GM19372 (cell line): Measurements from ENCODE around the gene KIF22.

Source experiments
- ATAC-seq: cut with Tn5 transposase; IDR thresholded peaks from one replicate; pipeline ENCODE4 v1.9.1; 2021; ENCODE audit warnings: mild to moderate bottlenecking, low read depth, moderate library complexity; ENCODE audit not compliant: unreplicated experiment

The KIF22 gene

GRCh38 chr16:29812754-29813643, 22.4 kb downstream of the KIF22 start:
- no peak for ATAC-seq

- no peak for ATAC-seq
These were observed 23.4 kb downstream of the KIF22 start for GRCh38 chr16:29813644-29814562.

DNA sequence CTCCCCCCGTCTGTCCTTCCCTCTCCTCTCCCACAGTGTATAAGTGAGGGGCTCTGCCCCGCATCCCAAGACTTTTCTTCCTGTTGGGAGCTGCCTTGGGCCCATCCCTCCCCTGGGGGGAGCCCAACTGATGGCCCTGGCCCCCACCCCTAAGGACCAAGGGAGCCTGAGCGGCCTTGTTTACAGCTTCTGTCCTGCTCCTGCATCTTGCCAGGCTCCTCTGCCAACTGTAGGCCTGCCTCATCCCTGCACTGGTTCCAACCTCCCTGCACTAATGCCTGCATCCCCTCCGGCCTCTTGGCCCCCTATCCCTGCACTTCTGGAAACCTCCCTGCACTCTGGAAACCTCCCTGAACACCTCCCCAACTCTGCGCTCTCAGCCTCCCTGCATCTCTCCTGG, 24.0 kb downstream of the KIF22 start:
- no peak for ATAC-seq

- ATAC-seq = no peak
These were observed 24.6 kb downstream of the KIF22 start for GRCh38 chr16:29815032-29815721.

- ATAC-seq = peak; percentile 66
These were observed 25.5 kb downstream of the KIF22 start, which contains the start of gene PAGR1 for GRCh38 chr16:29815793-29816693. TSS of gene PAGR1 (plus strand) at chr16:29816152. CDS start at chr16:29816526, 374 bp downstream.

DNA sequence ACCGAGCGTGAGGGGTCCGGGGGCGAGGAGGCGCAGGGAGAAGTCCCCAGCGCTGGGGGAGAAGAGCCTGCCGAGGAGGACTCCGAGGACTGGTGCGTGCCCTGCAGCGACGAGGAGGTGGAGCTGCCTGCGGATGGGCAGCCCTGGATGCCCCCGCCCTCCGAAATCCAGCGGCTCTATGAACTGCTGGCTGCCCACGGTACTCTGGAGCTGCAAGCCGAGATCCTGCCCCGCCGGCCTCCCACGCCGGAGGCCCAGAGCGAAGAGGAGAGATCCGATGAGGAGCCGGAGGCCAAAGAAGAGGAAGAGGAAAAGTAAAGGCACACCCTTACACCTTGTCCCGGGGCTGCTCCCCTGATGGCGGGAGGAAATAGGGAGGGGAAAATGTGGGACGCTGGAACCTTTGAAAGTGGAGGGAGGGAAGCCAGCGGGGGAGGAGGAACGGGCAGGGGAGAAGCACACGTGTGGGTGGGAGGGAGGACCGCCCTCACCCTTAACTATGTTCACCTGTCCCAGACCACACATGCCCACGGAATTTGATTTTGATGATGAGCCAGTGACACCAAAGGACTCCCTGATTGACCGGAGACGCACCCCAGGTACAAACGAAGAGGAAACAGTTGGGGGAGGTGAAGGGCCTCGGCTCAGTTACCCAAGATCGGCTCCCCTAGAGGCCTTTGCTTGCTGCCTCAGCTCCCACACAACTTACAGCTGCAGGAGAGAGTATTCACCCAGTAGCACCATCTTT, 26.3 kb downstream of the KIF22 start:
- peak; percentile 5 for ATAC-seq

- ATAC-seq = no peak
These were observed 27.5 kb downstream of the KIF22 start for GRCh38 chr16:29818082-29818481.

GRCh38 chr16:29819506-29819905, 29.0 kb downstream of the KIF22 start:
- ATAC-seq = no peak

DNA sequence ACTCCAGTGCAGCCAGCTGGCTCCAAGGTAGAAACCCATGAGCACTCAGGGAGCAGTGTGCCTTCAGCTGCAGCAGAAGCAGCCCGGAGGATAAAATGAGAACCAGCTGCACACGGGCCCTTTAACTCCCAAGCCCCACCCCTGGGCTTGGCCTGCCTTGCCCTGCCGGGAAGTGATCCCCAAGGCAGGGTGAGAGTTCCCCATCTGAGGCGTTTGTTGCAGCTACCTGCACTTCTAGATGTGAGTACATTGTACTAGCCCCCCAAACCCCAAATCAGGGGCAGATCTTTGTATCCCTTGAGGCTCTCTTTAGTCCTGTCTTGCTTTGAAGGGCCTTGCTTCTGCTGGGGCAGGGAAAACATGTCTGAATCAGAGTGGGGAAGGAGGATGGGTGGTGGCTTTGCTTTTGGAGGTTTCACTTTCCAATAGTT, 29.7 kb downstream of the KIF22 start, which contains the start of gene MVP:
TSS of gene MVP (plus strand) at position 192 of the 431 bp plus-strand sequence. CDS start 10,088 bp downstream, outside the sequence.
- ATAC-seq = no peak

GRCh38 chr16:29820730-29821642, 30.4 kb downstream of the KIF22 start:
- ATAC-seq = no peak

DNA sequence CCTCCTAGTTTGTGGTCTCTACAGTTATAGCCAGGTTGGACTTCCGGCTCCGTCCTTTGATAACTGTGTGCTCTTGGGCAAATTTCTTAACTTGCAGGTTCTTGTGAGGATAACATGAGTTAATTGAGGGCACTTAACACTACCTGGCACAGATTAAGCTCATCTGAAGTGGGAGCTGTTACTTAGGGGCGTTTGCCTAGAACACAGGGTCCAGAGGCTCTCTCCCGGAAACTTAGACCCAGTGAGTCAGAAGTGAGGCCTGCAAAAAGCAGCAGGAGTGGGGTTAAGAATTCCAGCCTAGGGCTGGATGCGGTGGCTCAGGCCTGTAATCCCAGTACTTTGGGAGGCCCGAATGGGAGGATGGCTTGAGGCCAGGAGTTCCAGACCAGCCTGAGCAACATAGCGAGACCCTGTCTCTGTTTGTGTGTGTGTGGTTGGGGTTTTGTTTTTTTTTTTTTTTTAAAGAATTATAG, 31.1 kb downstream of the KIF22 start:
- ATAC-seq = no peak

GRCh38 chr16:29824589-29825144, 34.1 kb downstream of the KIF22 start:
- ATAC-seq = no peak

DNA sequence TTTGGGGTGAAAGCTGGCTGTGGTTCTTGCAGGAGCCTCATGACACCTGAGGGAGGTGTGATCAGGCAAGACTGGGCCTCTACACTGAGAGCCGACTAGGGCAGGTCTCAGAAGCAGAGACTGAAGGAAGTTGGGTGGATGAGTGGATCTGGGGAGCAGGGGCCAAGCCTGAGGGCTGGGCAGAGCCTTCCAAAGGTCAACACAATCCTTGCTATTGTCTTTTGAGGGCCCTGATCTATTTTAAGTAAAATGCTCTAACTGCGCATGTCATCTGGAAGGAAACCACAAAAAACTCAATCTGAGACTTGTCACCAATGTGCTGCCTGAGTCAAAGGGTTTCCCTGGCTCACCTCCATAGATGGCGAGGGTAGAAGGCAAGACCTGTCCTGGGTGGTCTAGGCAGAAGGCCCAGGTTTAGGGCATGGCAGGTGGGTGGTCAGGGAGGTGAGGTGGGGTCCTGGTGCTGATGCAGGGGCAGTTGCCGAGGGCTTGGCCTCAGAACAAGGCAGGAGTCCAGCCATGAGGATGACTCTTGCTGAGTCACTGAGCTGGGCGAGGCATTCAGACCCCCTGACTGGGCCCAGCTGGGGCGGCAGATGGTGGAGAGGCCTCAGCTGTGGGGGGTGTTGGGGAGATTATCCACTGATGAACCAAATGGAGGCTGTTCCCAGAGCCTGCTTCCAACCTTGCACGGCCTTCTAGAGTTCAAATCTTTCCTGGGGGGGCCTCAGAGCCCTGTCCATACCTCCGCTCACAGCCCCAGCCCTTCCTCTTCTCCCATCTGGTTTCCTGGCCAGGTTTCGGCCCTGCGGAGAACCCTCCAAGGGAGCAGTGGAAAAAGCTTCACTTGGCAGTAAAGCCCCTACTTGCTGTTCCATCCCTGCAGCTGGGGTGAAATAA, 34.8 kb downstream of the KIF22 start:
- ATAC-seq = no peak

GRCh38 chr16:29826342-29826695, 35.8 kb downstream of the KIF22 start:
- ATAC-seq = no peak

DNA sequence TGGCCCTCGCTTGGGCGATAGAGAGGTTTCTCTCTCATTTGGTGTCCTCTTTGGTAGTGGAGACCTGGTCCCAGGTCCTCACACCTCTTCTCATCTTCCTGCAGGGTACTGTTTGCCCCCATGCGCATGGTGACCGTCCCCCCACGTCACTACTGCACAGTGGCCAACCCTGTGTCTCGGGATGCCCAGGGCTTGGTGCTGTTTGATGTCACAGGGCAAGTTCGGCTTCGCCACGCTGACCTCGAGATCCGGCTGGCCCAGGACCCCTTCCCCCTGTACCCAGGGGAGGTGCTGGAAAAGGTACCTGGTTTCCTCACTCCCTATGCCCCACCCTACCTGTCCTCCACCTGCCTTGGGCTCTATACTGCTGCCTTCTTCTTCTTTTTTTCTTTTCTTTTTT, 40.2 kb downstream of the KIF22 start:
- ATAC-seq = no peak

DNA sequence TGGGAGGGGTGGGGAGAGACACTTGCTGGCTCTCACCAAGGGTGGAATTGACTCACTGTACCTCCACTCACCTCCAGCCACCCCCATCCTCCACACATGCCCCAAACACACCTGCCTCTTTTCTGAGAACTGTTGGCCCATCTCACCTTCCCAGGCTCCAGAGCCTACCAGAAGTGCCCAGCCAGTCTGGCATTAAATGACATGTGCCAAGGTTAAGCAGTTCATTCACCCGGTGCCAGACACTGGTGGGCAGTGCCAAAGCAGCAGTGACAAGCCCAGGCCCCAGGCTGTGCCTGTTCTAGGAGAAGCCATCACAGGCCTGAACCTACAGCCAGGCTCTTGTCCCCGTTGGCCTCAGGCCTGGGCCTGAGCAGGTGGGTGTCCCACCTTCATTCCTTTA, 40.9 kb downstream of the KIF22 start:
- no peak for ATAC-seq
